ENCODE measurements around the gene DENND11.

DNA sequence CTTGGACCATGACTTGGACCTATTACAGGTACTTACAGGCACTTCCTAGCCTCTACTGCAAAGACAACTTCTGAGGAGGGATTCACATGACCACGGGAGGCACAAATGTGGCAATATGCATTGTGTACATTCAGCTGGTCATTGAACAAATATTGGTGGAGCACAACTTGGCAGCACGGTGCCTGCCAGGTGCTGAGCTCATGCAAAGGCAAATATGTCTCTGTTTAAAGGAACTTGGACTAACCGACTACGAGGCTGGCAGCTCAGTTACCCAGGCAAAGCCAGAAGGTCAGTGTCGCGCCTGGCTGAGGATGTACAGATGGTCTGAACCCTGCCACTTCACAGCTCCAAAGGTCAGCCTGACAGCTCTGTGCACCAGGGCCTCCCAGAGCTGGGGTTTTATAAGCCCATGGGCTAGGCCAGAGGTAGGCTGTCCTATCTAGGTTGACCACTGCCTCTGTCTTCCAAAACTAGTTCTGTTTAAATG, 6.1 kb downstream of the DENND11 start:
- TF ChIP-seq BACH2 (CRISPR knock-in tag; IDR thresholded peaks at IDR 0.05; ENCODE audit: borderline replicate concordance) (no peak), SNAI2 (CRISPR knock-in tag; IDR thresholded peaks at IDR 0.05) (no peak), ISL1 (CRISPR knock-in tag; IDR thresholded peaks at IDR 0.05) (no peak), GLIS3 (CRISPR knock-in tag; IDR thresholded peaks at IDR 0.05) (no peak)
- TF ChIP-seq, protein P1, sequence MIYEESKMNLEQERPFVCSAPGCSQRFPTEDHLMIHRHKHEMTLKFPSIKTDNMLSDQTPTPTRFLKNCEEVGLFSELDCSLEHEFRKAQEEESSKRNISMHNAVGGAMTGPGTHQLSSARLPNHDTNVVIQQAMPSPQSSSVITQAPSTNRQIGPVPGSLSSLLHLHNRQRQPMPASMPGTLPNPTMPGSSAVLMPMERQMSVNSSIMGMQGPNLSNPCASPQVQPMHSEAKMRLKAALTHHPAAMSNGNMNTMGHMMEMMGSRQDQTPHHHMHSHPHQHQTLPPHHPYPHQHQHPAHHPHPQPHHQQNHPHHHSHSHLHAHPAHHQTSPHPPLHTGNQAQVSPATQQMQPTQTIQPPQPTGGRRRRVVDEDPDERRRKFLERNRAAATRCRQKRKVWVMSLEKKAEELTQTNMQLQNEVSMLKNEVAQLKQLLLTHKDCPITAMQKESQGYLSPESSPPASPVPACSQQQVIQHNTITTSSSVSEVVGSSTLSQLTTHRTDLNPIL (CRISPR knock-in tag; IDR thresholded peaks at IDR 0.05; ENCODE audit: low read depth) = no peak
